Astrocyte (in vitro differentiated cells and primary cell): ENCODE measurements around the gene BPIFB6.

ENCODE experiments used
- CTCF ChIP-seq: IDR thresholded peaks from 2 replicates; pipeline ENCODE4 v1.5.1; 2011; ENCODE audit warnings: low read depth, mild to moderate bottlenecking, inconsistent platforms, low read length, moderate library complexity; ENCODE audit not compliant: insufficient read depth
- EZH2 ChIP-seq: IDR thresholded peaks from 2 replicates; pipeline ENCODE4 v1.6.1; 2012; ENCODE audit warnings: mild to moderate bottlenecking, low read length, inconsistent platforms; ENCODE audit not compliant: insufficient read depth

DNA sequence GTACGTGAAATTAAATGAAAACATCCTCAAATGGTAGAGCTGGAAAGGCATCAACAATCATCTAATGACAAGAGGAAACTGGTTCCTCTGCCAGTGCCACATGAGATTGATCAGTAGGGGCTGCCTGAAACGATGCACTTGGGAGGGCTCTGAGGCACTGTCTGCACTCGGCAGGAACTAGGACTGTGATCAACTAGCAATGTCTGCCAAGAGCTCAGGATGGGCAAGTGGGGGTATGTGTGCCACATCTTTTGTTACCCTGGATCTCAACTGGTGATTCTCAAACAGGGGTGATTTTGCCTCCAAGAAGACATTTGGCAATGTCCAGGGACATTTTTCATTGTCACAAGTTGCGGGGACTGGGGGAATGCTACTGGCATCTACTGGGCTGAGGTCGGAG, 1.9 kb downstream of the BPIFB6 start:
- TF ChIP-seq CTCF: no peak
- no peak for TF ChIP-seq EZH2
